Urothelium cell line (cell line): Measurements from ENCODE around the gene SPINDOC.
A peak's percentile ranks its signal among the peaks of the same experiment; 100 is the strongest.
"Not testable (repeated sequence)": the region's sequence is repeated elsewhere in the genome, so short reads cannot be mapped to it uniquely, and the experiment has no call there.

Experiments used
- DNase-seq: peaks from one replicate; pipeline ENCODE4 v3.0.0; 2011; ENCODE audit warnings: low spot score, mixed read lengths
- FAIRE-seq: peaks from 2 replicates; lab custom pipeline; 2011; peaks lifted over from hg19 to GRCh38; lab: Jason Lieb, UNC

Gene SPINDOC, protein sequence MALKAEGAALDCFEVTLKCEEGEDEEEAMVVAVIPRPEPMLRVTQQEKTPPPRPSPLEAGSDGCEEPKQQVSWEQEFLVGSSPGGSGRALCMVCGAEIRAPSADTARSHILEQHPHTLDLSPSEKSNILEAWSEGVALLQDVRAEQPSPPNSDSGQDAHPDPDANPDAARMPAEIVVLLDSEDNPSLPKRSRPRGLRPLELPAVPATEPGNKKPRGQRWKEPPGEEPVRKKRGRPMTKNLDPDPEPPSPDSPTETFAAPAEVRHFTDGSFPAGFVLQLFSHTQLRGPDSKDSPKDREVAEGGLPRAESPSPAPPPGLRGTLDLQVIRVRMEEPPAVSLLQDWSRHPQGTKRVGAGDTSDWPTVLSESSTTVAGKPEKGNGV

DNA sequence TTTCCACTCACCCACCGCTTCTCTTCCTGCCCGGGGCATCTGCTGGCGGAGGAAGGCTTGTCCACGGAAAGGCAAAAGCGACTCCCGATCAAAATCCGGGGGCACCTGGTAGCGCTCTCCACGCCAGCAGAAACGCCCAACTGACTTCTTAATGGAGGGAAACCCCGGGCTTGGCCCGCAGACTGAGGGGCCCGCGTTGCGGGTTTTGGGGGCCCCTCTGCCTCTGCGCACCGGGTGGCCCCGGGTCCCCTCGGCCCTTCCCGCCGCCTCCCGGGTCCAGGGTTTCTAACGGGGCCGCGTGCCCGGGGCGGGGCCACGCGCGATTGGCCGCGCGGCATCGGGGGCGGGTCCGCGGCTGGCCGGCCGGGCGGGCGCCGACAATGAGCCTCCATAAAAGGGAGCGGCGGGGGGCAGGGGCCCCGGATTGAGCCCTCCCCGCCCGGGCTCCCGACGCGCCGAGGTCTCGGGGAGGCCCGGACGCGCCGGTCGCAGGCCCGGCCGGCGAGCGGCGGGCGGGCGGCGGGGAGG, at the start of gene SPINDOC:
Gene SPINDOC, plus strand, starts transcription at position 422 of the 528 bp plus-strand sequence. CDS start 231 bp downstream, outside the sequence.
- DNase-seq = peak; percentile 95
- no peak for FAIRE-seq

DNA sequence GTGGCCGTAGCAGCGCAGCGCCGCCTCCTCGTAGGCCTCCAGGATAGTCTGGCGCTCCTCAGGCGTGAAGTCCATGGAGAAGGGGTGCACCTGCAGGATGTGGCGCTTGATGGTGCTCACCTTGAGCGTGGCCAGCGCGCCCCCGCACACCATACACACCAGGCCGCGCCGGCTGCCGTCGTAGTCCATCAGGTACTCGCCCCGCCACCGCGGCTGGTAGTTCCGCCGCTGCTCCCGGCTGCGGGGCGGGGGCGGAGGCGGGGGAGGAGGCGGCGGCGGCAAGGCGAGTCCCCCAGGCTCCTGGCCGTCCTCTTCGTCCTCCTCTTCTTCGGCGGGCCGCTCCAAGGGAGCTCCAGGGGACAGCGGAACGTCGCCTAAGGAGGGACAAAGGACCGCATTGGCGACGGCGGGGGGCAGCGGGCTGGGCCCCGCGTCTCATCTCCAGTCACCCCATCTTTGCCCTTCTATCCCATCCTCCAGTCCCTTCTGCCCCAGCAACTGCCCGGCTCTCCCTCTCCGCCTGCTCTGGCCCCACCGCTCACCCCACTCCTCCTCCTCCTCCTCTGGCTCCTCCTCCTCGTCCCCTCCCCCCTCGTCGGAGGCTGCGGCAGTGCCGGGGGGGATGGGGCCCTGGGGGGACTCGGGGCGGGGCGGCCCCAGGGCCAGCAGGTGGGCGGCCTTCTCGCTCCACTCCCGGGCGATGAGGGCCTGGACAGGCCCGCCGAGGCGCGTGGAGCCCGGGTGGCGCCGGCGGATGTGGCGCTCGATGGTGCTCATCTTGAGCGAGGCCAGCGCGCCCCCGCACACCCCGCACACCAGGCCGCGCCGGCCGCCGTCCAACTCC, 49.5 kb upstream of the SPINDOC start:
- DNase-seq (no peak), FAIRE-seq (no peak)

DNA sequence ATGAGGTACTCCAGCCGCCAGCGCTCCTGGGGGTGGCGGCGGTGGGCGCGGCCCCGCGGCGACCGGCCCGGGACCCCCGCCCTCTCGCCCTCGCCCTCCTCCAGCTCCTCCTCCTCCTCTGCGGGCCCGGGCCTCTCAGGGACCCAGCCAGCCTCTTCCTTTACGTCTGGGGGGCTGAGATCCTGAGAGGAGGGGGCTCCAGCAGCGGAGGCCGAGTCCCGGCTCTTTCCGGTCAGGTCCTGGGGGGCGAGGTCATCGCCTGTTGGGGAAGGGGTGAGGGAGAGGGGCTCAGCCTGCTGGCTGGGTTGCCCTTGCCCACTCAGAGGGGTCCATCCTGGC, 48.9 kb upstream of the SPINDOC start:
- DNase-seq (no peak), FAIRE-seq (no peak)

DNA sequence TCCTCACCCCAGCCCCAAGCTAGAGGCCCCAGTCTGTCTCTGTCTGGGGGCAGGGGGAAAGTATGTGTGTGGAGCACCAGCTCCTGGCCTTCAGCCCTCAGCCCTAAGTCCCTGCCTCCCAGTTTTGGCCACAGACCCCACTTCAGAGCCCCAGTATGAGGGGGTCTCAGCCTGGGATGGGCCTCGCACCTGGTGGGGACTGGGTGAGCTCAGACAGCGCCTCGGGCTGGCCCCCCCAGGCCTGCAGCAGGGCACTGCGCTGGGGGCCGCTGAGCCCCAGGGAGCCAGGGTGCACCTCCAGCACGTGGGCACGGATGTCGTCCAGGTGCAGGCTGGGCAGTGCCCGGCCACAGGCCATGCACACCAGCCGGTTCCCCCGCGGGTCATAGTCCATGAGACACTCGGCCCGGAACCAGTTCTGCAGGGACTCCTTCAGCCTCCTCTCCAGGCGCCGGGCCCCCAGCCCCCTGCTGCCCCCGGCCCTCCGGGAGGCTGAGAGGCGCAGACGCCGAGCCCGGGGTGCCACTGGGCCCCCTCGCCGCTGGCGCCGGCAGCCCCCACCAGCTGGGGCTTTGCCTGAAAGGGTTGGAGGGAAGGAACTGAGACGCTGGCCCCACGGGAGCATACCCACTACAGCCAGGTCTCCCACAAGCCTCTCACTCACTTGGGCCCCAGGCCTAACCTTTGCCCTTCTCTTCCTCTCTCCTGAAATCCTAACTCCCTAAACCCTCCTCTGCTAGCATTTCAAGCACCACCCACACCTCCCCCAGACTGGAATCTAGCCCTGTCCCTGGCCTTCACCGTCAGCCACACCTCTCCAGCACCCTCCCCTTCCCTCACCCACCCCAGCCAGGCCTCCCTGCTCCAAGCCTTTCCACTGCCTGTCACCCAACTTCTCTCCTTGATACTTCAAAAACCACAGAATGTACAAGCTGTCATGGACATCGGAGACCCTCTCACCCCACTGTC, 48.3 kb upstream of the SPINDOC start:
- FAIRE-seq = no peak
- no peak for DNase-seq

DNA sequence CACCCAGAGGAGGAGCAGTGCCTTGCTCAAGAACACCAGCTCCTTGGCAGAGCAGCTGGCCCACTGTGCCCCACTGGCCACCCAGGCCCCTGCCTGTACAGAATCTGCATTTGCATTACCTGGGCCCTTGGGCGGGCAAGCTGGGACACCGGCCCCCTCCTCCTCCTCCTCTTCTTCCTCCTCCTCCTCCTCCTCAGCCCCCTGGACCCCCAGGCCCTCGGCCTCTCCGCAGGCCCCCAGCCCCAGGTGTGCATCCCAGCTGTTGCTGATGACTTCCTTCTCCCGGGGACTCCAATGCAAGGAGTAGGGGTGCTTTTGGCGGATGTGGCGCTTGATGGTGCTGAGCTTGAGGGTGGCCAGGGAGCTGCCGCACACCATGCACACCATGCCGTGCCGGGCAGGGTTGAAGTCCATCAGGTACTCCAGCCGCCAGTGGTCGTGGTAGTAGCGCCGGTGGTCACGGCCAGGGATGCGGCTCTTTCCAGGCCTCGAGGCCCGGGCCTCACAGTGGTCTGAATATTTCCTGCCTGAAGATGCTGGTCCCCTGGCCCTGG, 47.5 kb upstream of the SPINDOC start:
- no peak for FAIRE-seq

DNA sequence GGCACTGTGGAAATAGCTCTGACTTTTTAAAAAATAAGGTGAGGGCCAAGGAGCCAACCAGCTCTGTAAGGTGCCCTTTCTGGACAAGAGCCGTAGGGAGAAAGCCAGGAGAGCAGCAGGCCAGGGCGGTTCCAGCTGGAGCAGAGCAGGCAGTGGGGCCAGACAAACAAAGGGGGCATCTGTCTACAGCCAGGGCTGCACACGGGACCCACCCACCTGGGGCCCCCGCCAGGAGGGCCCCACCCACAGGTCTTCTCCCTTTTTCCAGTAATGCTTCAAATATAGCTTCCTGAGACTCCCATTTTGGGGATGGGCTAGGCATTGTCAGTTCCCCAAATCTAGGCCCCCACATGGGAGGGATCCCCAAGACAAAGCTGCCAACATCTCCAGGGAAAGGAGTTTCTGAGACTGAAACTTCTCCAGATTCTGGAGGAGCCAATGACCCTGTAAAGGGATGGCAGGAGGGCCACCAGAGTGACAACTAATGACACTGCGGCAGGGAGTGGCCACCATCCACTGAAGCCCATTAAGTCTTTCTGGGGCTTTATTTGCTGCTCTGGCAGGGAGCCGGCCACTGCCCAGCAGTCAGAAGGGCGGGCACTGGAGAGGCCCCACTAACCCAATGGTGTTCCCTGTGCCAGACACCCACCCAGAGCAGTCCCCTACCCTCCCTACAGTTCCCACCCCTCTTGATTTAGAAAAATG, 46.6 kb upstream of the SPINDOC start:
- no peak for FAIRE-seq
- DNase-seq = no peak

More for the DNA sequence above, 47.5 kb upstream of the SPINDOC start:
- no peak for DNase-seq

DNA sequence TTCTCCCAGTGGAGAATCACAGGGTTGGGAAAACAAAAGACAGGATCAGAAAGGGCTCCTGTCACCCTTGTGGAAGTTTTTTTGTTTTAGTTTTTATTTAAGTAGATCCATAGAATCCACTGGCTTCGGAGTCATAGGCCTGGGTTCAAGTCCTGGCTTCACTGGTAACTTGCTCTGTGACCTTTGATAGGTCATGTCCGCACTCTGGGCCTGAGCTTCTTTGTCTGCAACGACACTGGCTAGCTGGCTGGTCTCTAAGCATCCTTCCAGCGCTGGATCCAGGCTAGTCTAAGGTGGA, 46.0 kb upstream of the SPINDOC start:
- FAIRE-seq = no peak
- no peak for DNase-seq

DNA sequence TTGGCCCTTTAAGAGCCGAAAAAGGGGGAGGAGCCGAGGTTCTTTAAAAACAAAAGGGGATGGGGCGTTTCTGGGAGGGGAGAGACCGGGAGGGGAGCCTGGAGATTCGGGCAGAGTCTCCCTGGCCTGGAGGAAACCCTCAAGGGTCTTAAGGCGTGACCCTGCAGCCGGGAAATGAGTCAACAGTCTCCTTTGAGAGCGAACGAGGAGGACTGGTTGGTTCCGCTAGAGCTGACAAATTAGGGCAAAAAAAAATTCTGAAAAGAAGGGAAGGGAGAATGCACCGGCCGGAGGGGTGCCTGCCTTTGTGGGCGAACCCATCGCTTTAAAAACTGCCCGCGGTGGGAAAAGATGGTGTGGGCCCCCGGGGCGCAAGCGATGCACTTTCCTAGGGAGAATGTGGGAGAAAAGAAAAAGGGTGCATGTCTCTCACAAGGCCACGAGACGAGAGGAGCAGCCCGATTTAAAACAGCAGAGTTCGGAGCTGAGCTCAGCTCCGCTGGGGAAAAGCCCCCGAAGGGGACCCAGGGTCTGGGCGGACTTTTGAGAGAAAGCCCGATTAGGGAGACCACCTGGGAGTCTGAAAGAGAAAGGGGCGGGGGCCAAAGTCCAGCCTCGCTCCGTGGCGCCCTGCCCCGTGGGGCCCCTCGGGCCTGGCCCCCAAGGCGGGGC, 45.6 kb upstream of the SPINDOC start:
- FAIRE-seq = no peak
- DNase-seq = peak; percentile 74

DNA sequence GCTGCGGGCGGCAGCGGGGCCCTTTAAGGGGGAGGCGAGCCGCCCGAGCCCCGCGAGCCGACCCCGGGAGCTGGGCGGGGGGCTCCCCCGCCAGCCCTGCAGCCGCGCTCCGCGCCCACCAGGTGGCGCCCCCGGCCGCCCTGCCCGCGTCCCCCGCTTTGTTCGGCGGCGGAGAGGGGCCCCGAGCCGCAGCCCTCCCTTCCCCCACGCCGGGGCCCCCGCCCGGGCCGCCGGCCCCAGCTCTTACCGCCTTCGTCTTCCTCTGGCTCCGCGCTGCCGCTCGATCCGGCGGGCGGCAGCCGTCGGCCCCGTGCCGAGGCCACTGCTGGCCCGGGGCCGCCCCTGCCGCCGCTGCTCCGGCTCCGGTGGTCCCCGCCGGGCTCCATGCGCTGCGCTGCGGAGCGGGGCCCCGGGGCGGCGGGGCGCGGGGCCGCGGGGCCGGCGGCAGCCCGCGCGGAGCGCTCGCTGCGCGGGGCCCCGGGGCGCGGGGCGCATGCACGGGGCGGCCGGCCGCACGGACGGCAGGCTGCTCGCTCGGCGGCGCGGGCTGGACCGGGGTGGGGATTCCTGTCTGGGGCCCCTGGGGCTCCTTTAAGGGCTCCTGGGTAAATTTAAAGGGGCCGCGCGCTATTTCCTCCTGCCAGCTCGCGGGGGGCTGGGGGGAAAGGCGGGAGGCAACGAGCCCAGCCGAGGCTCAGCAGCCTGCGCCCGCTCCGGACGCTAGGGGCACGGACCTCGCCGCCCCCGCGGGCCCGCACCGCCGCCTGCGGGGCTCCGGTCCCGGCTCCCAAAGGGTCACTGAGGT, 44.8 kb upstream of the SPINDOC start, which contains the start of gene ZFTA:
Gene ZFTA, minus strand, starts transcription at position 539 of the 805 bp plus-strand sequence. Its CDS starts 153 bp downstream, at position 386.
- DNase-seq (peak; percentile 84), FAIRE-seq (no peak)

DNA sequence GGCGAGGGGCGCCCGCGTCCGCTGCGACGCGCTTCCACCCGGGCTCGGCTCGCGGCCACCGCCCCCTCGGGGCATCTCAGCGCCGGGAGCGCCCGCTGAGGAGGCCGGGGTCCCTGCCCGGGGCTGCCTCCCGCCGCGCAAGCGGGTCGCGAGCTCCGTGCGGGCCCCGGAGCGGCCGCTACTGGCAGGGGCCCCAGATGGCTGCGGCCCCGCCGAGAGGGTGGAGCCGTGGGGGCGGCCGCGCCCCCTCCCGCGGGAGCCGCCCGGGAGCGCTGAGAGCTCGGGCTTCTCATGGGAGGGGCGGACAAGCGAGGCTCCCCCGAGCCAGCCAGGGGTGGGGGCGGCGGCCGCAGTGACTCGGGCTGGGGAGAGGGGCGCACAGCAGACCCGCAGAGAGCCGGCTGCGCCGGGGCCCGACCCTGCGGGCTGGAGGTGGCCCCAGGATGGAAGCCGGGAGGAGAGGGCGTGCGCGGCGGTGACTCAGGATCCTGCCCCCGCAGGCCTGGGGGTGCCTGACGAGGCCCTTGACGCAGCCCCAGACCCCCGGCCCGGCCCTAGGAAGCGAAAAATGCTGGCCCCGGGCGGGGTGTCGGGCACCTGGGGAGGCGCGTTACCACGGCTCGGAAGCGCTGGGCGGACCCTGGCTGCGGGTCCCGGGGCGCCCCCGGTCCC, 44.1 kb upstream of the SPINDOC start:
- DNase-seq = peak; percentile 79
- FAIRE-seq = no peak

DNA sequence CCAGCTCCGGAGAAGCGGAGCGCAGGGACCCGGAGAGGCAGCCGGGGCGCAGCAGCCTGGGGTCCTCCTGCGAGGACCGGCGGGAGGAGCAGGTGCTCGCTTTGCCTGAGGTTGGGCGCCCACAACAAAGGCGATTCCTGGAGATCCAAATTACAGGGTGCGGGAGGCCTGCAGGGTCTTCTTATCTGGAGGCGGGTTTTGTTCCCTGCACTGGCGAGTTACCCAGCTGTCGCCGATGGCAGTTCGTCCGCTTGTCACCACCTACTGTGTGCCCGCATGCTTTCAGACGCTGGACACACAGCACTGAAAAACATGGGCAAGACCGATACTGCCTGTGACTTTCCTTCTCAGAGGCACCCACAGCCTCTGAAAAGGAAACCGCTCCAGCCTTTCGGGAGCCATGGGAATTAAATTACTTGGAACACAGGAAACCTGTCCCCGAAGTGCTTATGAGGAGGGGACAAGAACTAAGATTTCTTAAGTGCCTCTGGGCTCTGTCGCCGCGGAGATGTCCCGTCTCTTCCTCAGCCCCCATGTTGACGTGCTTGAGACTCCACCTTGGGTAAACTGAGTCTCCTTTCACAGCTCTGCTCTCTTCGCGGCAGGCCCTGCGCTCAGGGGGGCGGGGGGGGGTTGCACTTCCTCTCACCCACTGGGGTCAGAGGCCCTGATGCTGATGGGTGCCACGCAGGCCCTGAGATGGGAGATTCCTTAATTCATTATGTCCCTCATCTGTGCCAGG, 43.4 kb upstream of the SPINDOC start:
- FAIRE-seq (no peak), DNase-seq (no peak)

DNA sequence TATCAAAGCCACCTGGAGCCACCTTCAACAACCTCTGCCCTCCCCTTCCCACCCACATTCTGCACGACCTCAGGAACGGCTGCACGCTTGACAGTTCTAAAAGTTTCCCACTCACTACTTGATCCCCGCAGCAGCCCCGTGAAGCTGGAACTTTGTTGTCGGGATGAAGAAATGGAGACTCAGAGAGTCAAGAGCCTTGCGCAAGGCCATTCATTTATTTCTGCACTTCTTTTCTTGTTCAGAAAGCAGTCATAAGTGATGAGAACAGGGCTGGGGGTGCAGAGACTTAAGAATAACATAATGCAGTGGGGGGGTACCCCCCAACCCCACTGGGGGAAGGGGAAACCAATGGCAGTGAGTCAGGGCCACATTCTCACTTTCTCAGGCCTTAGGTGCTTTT, 42.5 kb upstream of the SPINDOC start:
- no peak for FAIRE-seq
- no peak for DNase-seq

DNA sequence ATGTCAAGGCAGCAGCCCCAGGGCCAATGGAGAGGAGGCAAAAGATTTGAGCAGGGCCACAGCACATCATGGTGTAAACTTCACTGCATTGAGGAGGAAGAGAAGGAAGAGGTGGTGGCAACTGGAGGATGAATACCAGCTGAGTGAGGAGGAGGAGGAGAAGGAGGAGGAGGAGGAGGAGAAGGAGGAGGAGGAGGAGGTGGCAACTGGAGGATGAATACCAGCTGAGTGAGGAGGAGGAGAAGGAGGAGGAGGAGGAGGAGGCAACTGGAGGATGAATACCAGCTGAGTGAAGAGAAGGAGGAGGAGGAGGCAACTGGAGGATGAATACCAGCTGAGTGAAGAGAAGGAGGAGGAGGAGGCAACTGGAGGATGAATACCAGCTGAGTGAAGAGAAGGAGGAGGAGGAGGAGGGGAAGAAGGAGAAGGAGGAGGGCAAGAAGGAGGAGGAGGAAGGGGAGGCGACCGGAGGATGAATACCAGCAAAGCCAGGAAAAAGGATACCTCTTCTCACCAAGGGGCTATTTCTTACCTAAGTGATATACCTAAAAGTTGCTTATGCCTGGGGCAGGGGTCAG, 41.4 kb upstream of the SPINDOC start:
- peak; percentile 5 for FAIRE-seq
- not testable (repeated sequence) for DNase-seq

DNA sequence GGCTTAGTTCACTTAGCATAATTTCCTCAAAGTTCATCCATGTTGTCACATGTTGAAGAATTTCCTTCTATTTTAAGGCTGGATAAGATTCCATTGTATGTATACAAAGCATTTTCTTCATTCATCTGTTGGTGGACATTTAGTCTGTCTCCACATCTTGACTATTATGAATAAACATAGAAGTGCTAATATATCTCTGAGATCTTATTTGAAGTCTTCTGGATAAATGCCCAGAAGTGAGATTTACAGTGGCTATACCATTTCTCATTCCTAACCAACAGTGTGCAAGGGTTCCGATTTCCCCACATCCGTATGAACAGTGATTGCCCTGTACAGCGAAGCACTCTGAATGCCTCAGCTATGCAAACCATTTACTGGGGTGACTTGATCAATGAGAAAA, 38.1 kb upstream of the SPINDOC start:
- FAIRE-seq (no peak), DNase-seq (no peak)

DNA sequence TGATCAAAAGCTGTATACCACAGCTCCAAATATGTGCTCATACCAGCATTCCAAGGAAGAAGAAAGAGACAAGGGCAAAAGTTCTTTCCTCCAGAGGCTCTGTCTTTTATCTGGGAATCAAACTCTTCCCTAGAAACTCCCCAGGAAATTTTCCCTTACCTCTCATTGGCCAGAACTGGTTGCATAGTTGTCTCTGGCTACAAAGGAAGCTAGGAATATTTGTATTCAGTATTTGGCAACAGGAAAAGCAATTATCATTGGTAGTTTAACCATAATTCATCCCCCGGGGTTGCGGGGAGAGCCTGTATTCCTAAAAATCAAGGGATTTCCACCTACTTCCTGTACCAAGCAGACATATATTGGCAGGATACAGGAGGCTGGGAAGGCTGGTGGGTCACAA, 34.2 kb upstream of the SPINDOC start:
- DNase-seq (no peak), FAIRE-seq (no peak)

DNA sequence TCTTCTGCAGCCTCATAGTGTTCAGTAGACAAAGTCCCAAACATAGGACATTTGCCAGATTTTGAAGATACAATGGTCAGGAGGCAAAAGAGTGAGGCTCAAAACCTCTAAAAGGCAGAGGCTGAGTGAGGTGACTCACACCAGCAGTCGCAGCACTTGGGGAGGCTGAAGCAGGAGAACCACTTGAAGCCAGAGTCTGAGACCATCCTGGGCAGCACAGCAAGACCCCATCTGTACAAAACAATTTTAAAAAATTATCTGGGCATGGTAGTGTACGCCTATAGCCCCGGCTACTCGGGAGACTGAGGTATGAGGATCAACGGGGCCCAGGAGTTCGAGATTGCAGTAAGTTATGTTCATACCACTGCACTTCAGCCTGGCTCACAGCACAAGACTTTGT, 30.5 kb upstream of the SPINDOC start:
- DNase-seq (no peak), FAIRE-seq (no peak)
